K562 (cell line): Measurements from ENCODE around the gene CCT4. TPM values are rescaled to one million over a fixed set of nuclear protein-coding genes. Genes with fewer than 3 reads are reported as not detected.
"Not testable (repeated sequence)": the region's sequence is repeated elsewhere in the genome, so short reads cannot be mapped to it uniquely, and the experiment has no call there.

Experiments used
- ATAC-seq: fragments of 200-7000 bp; cut with Tn5 transposase; 3 replicates; pipeline ENCODE4 v1.9.1; 2020; ENCODE audit warnings: moderate library complexity
- BruUV-seq: library from RNA; stranded (reverse); fragments of 400-500 nt; replicated peaks from 2 replicates; lab custom pipeline; 2021; lab: Mats Ljungman, UMichigan
- CTCF ChIA-PET: fragments of 300-600 bp; formaldehyde crosslinking; extraction: SDS; loops from one replicate; lab custom pipeline; 2021; ENCODE audit warnings: low intra/inter-chr PET ratio; lab: Yijun Ruan, JAX
- POLR2A ChIA-PET: fragments of 300-600, 350-650 bp; sonication (Branson Sonifier 250); formaldehyde crosslinking; extraction: SDS; loops from one replicate; lab custom pipeline; 2021; ENCODE audit warnings: antibody characterized with exemption, inconsistent platforms; lab: Yijun Ruan, JAX
- DNase-seq, 4 experiments: peaks; one replicate each; pipeline versions ENCODE4 v3.0.0 to v3.0.0-alpha.2; 2011 to 2018; ENCODE audit warnings: low spot score in 3 of 4, mixed read lengths in 3 of 4; ENCODE audit errors: extremely low read depth in 1 of 4
- FAIRE-seq: peaks from 2 replicates; lab custom pipeline; 2011; peaks lifted over from hg19 to GRCh38; lab: Jason Lieb, UNC
- H2AFZ ChIP-seq: 2 replicates; pipeline ENCODE4 v1.6.0; 2011; ENCODE audit warnings: low read depth, low read length, control low read depth, inconsistent platforms
- H3K27ac ChIP-seq: fragments of 200-600 bp; 3 replicates; pipeline ENCODE4 v1.8.0; 2011; ENCODE audit warnings: low read depth, mild to moderate bottlenecking, control low read depth, inconsistent platforms, low read length, moderate library complexity, mixed read lengths; ENCODE audit errors: extremely low read depth
- H3K27me3 ChIP-seq, 2 experiments: fragments of 300-600 bp in 1 of 2; 2 replicates in 1 of 2; 3 replicates in 1 of 2; pipeline versions ENCODE4 v1.6.0 to v1.8.0; 2011; ENCODE audit warnings: inconsistent platforms in 2 of 2, low read length in 2 of 2, mild to moderate bottlenecking in 1 of 2, mixed read lengths in 1 of 2, moderate library complexity in 1 of 2; ENCODE audit not compliant: control insufficient read depth in 2 of 2, insufficient read depth in 2 of 2
- H3K36me3 ChIP-seq: fragments of 300-600 bp; 3 replicates; pipeline ENCODE4 v1.8.0; 2011; ENCODE audit warnings: mild to moderate bottlenecking, low read length, inconsistent platforms; ENCODE audit not compliant: control insufficient read depth, insufficient read depth
- H3K4me1 ChIP-seq, 2 experiments: fragments of 200-600 bp in 1 of 2; replicated peaks in 1 of 2; 2 replicates in 1 of 2; 3 replicates in 1 of 2; pipeline versions ENCODE4 v1.5.1 to v1.8.0; 2011; ENCODE audit warnings: inconsistent platforms in 2 of 2, low read length in 2 of 2, mild to moderate bottlenecking in 1 of 2, mixed read lengths in 1 of 2, moderate library complexity in 1 of 2; ENCODE audit not compliant: control insufficient read depth in 2 of 2, insufficient read depth in 2 of 2
- H3K4me2 ChIP-seq: 2 replicates; pipeline ENCODE4 v1.6.1; 2011; ENCODE audit warnings: low read length, control low read depth, inconsistent platforms, mixed read lengths; ENCODE audit not compliant: insufficient read depth
- H3K4me3 ChIP-seq: fragments of 200-600 bp; sonication (generic), shearing (Covaris generic); 2 replicates; pipeline ENCODE4 v1.5.1; 2016; ENCODE audit warnings: control low read depth, inconsistent platforms
- H3K79me2 ChIP-seq: fragments of 200-600 bp; 3 replicates; pipeline ENCODE4 v1.8.0; 2011; ENCODE audit warnings: low read length, inconsistent platforms; ENCODE audit not compliant: control insufficient read depth, insufficient read depth
- H3K9ac ChIP-seq, 2 experiments: 2 replicates each; pipeline versions ENCODE4 v1.6.0 to v1.6.1; 2011; ENCODE audit warnings: low read depth in 2 of 2, low read length in 2 of 2, control low read depth in 1 of 2, inconsistent platforms in 1 of 2, mild to moderate bottlenecking in 1 of 2, mixed read lengths in 1 of 2; ENCODE audit not compliant: insufficient read depth in 1 of 2
- H3K9me1 ChIP-seq: one replicate; pipeline ENCODE4 v1.6.0; 2011; ENCODE audit warnings: inconsistent platforms, mild to moderate bottlenecking, low read length, moderate library complexity; ENCODE audit not compliant: control insufficient read depth, insufficient read depth
- H3K9me3 ChIP-seq: replicated peaks from 2 replicates; pipeline ENCODE4 v1.5.1; 2011; ENCODE audit warnings: low read depth, low read length, inconsistent platforms; ENCODE audit not compliant: control insufficient read depth, insufficient read depth
- H4K20me1 ChIP-seq: replicated peaks from 2 replicates; pipeline ENCODE4 v1.6.1; 2011; ENCODE audit warnings: low read length, inconsistent platforms, mixed read lengths; ENCODE audit not compliant: control insufficient read depth, insufficient read depth
- WGBS: fragments of 100-300 bp; shearing (Covaris generic); methylation state at CpG from one replicate; pipeline ENCODE4 v1.1.6; 2016; ENCODE audit warnings: low coverage, mixed read lengths; ENCODE audit not compliant: insufficient coverage; ENCODE audit errors: missing lambda C conversion rate; 5-methylcytosine and 5-hydroxymethylcytosine counted together
- in situ Hi-C: fragments of 300-500 bp; cut with MboI; formaldehyde crosslinking; loops from 4 replicates; pipeline ENCODE4 v1.15.0; 2018; ENCODE audit warnings: inconsistent platforms, mixed read lengths
- intact Hi-C: fragments of 100-400 bp; cut with micrococcal nuclease; formaldehyde crosslinking; loops from 2 replicates; pipeline ENCODE4 v1.14.2; 2022
- polyA plus RNA-seq, 8 experiments: library from polyadenylated mRNA; depleted of rRNA in 4 of 8; stranded (reverse) in 5 of 8; unstranded in 3 of 8; fragments of >200 nt; fragmentation: Nextera tagmentation in 2 of 8; fragmentation: Illumina TruSeq in 1 of 8; extraction: Ambion mirVana in 2 of 8; extraction: Trizol in 1 of 8; gene quantifications; 2 replicates each; pipeline versions ENCODE4 v1.2.1 to v1.2.3, GENCODE V29; 2011 to 2014; ENCODE audit warnings: inconsistent platforms in 1 of 8, missing spikeins in 1 of 8
- total RNA-seq, 7 experiments: library from RNA; depleted of rRNA in 6 of 7; stranded (reverse); fragments of >200 nt in 6 of 7; fragmentation: Illumina TruSeq in 2 of 7; extraction: Trizol in 2 of 7; gene quantifications; 2 replicates each; pipeline versions ENCODE4 v1.2.1 to v1.2.3, GENCODE V29; 2011 to 2021; ENCODE audit warnings: low replicate concordance in 1 of 7
- TF ChIP-seq, protein P1 (sequence below): fragments of 250-450 bp; sonication (Bioruptor Pico); IDR thresholded peaks from 2 replicates; pipeline ENCODE4 v1.9.0; 2021; ENCODE audit warnings: mild to moderate bottlenecking, inconsistent platforms

The CCT4 gene
- total and polyA plus RNA-seq, 9 of the 15 experiments (the other 6 are each of a cell fraction or from before 2014, with no cell fraction given) = 101 to 368 (median 303) TPM

DNA sequence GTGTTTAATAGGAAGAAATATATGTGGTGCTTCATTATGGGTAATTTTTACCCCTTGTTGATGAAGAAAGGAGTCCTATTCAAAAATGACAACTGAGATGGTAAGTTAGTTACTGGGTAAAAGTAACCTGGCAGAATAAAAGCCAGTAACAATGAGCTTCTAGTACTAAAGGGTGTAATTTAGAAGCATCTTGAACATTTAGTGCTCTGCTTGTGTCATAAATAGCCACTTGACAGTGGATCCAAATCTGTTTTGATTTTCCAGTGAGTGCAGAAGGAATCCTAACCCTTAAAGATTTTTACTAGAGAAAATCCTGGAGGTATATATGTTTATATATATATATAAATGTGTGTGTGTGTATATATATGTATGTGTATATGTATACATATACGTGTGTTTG lies 32.1 kb upstream of the CCT4 start (continued):
- TF ChIP-seq, protein P1, sequence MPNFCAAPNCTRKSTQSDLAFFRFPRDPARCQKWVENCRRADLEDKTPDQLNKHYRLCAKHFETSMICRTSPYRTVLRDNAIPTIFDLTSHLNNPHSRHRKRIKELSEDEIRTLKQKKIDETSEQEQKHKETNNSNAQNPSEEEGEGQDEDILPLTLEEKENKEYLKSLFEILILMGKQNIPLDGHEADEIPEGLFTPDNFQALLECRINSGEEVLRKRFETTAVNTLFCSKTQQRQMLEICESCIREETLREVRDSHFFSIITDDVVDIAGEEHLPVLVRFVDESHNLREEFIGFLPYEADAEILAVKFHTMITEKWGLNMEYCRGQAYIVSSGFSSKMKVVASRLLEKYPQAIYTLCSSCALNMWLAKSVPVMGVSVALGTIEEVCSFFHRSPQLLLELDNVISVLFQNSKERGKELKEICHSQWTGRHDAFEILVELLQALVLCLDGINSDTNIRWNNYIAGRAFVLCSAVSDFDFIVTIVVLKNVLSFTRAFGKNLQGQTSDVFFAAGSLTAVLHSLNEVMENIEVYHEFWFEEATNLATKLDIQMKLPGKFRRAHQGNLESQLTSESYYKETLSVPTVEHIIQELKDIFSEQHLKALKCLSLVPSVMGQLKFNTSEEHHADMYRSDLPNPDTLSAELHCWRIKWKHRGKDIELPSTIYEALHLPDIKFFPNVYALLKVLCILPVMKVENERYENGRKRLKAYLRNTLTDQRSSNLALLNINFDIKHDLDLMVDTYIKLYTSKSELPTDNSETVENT (CRISPR knock-in tag) = no peak

DNA sequence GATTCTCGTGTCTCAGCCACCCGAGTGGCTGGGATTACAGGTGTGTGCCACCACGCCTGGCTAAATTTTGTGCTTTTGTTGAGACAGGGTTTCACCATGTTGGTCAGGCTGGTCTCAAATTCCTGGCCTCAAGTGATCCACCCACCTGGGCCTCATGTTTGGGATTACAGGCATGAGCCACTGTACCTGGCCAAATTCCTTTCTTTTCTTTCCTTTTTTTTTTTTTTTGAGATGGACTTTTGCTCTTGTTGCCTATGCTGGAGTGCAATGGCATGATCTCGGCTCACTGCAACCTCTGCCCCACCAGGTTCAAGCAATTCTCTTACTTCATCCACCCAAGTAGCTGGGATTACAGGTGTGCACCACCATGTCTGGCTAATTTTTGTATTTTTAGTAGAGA lies 26.3 kb upstream of the CCT4 start:
- 83% methylated on average over 4 of the region's 4 CpGs for WGBS
- not testable (repeated sequence) for H3K79me2 ChIP-seq, H3K27me3 ChIP-seq, ATAC-seq, H3K9me3 ChIP-seq, H3K9ac ChIP-seq, H3K9me1 ChIP-seq, BruUV-seq, FAIRE-seq, H3K4me3 ChIP-seq, H3K36me3 ChIP-seq, H4K20me1 ChIP-seq, H3K4me1 ChIP-seq, H2AFZ ChIP-seq, H3K4me2 ChIP-seq, DNase-seq, H3K27ac ChIP-seq
- POLR2A ChIA-PET = interaction anchor here (1.1 kb wide), 1 partner anchor 9 kb away, joined by 3 read pairs; the partner anchor contains the start of gene COMMD1
- in situ Hi-C loops = loop anchor here (5.0 kb wide), 1 partner anchor 498 kb away; no protein-coding TSS in a partner anchor
- CTCF ChIA-PET = interaction anchor here (0.6 kb wide), 1 partner anchor 329 kb away, joined by 4 read pairs; no protein-coding TSS in a partner anchor
- intact Hi-C loops = loop anchor here (5.0 kb wide), 3 partner anchors 283 to 1207 kb away; partner anchors contain the start of gene B3GNT2
